ENCODE measurements around the gene PAQR8. TPM values are rescaled to one million over a fixed set of nuclear protein-coding genes. Genes with fewer than 3 reads are reported as not detected.

PAQR8 gene
- total RNA-seq, 4 donors from 2014 or later = 8.6 to 21.1 (median 14.2) TPM

- no peak for ATAC-seq
- TF ChIP-seq POLR2AphosphoS5 (IDR thresholded peaks at IDR 0.05) (no peak), POLR2A (IDR thresholded peaks at IDR 0.05) (no peak), EP300 (IDR thresholded peaks at IDR 0.05) (no peak)
- TF ChIP-seq, protein P1, sequence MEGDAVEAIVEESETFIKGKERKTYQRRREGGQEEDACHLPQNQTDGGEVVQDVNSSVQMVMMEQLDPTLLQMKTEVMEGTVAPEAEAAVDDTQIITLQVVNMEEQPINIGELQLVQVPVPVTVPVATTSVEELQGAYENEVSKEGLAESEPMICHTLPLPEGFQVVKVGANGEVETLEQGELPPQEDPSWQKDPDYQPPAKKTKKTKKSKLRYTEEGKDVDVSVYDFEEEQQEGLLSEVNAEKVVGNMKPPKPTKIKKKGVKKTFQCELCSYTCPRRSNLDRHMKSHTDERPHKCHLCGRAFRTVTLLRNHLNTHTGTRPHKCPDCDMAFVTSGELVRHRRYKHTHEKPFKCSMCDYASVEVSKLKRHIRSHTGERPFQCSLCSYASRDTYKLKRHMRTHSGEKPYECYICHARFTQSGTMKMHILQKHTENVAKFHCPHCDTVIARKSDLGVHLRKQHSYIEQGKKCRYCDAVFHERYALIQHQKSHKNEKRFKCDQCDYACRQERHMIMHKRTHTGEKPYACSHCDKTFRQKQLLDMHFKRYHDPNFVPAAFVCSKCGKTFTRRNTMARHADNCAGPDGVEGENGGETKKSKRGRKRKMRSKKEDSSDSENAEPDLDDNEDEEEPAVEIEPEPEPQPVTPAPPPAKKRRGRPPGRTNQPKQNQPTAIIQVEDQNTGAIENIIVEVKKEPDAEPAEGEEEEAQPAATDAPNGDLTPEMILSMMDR (IDR thresholded peaks at IDR 0.05) = no peak
- H3K4me1 ChIP-seq = peaks cover 0 to 75% (median 0%) of the 10 kb centered on the region in 3 donors
- no peaks in the 10 kb centered on the region for H3K36me3 ChIP-seq
- WGBS, 2 donors (ENCODE audit: low coverage in 1 of 2) = 57 to 62% methylated on average over 6 to 8 of the region's 8 CpGs
- H3K4me3 ChIP-seq = peak overlapping the region; percentile 75 to 96
- H3K27me3 ChIP-seq = no peaks in the 10 kb centered on the region
- H3K27ac ChIP-seq = peak overlapping the region in 3 of 4 donors; percentile 86 to 88 (median 87)
- H3K9me3 ChIP-seq = no peaks in the 10 kb centered on the region
Observed at GRCh38 chr6:52363228-52363867, 1.4 kb downstream of the PAQR8 start.

GRCh38 chr6:52364480-52365166 lies 2.7 kb downstream of the PAQR8 start:
- 15 to 28% methylated on average over 4 to 5 of the region's 5 CpGs for WGBS, 2 donors (ENCODE audit: low coverage in 1 of 2)
- H3K27me3 ChIP-seq = no peaks in the 10 kb centered on the region
- peaks cover 0 to 62% (median 0%) of the 10 kb centered on the region in 3 donors for H3K4me1 ChIP-seq
- ATAC-seq = no peak
- TF ChIP-seq EP300 (IDR thresholded peaks at IDR 0.05) (no peak), POLR2A (IDR thresholded peaks at IDR 0.05) (no peak), POLR2AphosphoS5 (IDR thresholded peaks at IDR 0.05) (no peak)
- TF ChIP-seq, protein P1 (IDR thresholded peaks at IDR 0.05) = no peak
- H3K27ac ChIP-seq = peak overlapping the region in 2 of 4 donors; percentile 8 to 9
- no peaks in the 10 kb centered on the region for H3K9me3 ChIP-seq
- H3K36me3 ChIP-seq = no peaks in the 10 kb centered on the region
- no peak overlapping the region for H3K4me3 ChIP-seq

DNA sequence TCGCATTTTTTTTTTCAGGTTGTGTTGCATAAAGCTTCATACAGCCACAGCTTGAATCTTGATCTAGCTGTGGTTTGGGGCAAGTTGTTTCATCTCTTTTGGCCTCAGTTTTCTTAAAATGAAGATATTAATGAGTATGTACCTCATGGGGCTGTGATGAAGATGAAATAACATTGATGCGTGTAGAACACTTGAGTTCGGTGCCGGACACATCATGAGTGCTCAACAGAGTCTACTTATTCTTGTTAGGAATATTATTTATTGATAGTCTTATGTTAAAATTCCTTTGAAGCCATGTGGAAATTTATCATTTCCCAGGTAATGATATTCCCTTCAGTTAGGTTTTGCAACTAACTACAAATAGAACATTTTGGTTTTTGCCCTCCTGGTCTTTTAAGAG lies 3.4 kb downstream of the PAQR8 start:
- Histone ChIP-seq H3K27me3 (no peaks in the 10 kb centered on the region), H3K36me3 (no peaks in the 10 kb centered on the region), H3K27ac (no peak overlapping the region), H3K4me3 (no peak overlapping the region), H3K9me3 (no peaks in the 10 kb centered on the region), H3K4me1 (peaks cover 0 to 56% (median 0%) of the 10 kb centered on the region in 3 donors)
- TF ChIP-seq POLR2AphosphoS5 (IDR thresholded peaks at IDR 0.05) (no peak), POLR2A (IDR thresholded peaks at IDR 0.05) (no peak), EP300 (IDR thresholded peaks at IDR 0.05) (no peak)
- TF ChIP-seq, protein P1 (IDR thresholded peaks at IDR 0.05) = no peak
- 94% methylated on average over 4 of the region's 4 CpGs for WGBS, 2 donors (ENCODE audit: low coverage in 1 of 2)
- no peak for ATAC-seq

- WGBS, 2 donors (ENCODE audit: low coverage in 1 of 2) = 24 to 52% methylated on average over 3 of the region's 3 CpGs
- H3K4me1 ChIP-seq = peaks cover 0 to 49% (median 0%) of the 10 kb centered on the region in 3 donors
- no peak overlapping the region for H3K27ac ChIP-seq
- no peaks in the 10 kb centered on the region for H3K36me3 ChIP-seq
- no peaks in the 10 kb centered on the region for H3K27me3 ChIP-seq
- no peaks in the 10 kb centered on the region for H3K9me3 ChIP-seq
- no peak for ATAC-seq
- no peak for TF ChIP-seq POLR2A (IDR thresholded peaks at IDR 0.05)
- TF ChIP-seq POLR2AphosphoS5 (IDR thresholded peaks at IDR 0.05) = no peak
- no peak for TF ChIP-seq EP300 (IDR thresholded peaks at IDR 0.05)
- TF ChIP-seq, protein P1 (IDR thresholded peaks at IDR 0.05) = no peak
- H3K4me3 ChIP-seq = no peak overlapping the region
Observed at GRCh38 chr6:52365866-52366540, 4.1 kb downstream of the PAQR8 start.
